GM08714 (cell line): ENCODE data around the gene U2AF1L4.

Source experiments
- H3K4me3 ChIP-seq: fragments of 200-500 bp; sonication (Bioruptor generic); 2 replicates; pipeline ENCODE4 v1.5.1; 2014; ENCODE audit warnings: mild to moderate bottlenecking, low read length, inconsistent platforms
- ZNF274 ChIP-seq: IDR thresholded peaks from 2 replicates; pipeline ENCODE4 v1.6.1; 2012; ENCODE audit warnings: mild to moderate bottlenecking, low read depth, low read length

U2AF1L4 gene

DNA sequence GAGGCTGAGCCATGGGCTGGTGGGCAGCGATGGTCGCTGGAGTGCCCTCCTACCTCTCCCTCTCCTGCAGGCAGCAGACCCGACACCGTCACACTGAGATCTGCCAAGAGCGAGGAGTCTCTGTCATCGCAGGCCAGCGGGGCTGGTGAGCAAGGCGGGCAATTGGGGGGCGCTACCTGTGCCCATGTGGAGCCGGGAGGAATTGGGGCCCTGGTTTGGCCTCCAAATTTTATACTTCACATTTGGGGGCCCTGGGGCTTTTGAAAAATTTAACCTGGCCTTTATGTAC, 40.1 kb upstream of the U2AF1L4 start:
- no peak overlapping the region for H3K4me3 ChIP-seq
- TF ChIP-seq ZNF274 = no peak

DNA sequence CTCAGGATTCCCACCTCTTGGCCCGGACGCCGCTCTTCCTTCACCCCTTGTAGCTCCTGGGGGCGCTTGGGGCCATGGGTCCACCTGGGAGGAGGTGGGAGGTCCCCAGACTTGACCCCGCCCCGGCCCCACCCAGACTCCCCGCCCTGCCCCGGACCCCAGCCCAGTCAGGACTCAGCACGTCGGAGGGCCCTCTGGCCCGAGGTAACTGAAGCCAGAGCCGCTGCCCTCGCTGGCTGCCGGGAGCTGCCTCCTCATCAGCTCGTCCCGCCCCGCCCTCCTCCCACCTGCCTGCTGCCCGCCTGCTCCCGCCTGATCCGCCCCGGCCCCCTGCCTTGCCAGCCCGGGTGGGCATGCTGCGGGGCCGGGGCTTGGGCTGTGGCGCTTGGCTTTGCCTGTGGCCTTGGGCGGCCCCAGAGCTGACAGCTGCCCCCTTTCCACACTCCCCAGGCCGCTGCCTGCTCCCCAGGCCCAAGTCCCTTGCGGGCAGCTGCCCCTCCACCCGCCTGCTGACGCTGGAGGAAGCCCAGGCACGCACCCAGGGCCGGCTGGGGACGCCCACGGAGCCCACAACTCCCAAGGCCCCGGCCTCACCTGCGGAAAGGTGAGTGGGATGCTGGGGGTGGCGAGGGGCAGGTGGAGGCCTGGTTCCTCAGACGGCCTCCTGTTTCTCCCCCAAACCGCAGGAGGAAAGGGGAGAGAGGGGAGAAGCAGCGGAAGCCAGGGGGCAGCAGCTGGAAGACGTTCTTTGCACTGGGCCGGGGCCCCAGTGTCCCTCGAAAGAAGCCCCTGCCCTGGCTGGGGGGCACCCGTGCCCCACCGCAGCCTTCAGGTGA, 39.5 kb upstream of the U2AF1L4 start:
- H3K4me3 ChIP-seq = no peak overlapping the region
- TF ChIP-seq ZNF274 = no peak

DNA sequence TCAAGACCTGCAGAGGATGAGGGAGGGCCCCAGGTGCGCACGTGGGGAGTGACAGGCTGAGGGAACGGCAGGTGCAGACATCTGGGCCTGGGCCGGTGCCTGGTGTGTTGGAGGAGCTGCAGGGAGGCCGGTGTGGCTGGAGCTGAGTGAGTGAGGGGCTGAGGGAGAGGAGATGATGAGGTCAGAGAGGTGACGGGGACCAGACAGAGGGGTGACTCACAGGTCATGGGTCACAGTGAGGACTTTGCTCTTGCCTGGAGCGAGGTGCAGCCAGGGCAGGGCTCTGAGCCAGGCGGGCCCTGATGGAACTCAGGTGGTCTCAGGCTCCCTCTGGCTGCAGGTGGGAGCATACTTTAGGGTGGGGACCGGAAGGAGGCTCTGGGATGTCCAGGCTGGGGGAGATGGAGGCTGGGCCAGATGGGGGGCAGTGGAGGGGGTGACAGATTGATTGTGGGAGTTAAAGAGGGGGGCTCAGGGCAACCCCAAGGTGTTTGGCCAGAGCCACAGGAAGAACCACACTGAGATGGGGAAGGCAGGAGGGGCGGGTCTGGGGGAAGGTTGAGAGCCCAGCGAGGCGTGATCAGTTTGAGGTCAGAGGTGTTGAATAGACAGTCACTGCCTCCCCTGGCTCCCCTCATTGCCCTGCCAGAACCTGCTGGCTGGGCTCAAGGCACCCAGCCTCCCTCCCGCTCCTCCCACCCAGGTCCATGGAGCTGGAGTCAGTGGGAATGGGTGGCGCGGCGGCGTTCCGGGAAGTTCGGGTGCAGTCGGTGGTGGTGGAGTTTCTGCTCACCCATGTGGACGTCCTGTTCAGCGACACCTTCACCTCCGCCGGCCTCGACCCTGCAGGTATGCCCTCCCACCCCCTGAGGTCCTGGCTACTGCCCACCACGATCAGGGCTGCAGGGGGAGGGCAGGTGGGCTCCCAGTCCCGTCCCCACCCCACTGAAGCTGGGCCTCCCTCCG, 38.5 kb upstream of the U2AF1L4 start:
- H3K4me3 ChIP-seq = no peak overlapping the region
- TF ChIP-seq ZNF274 = no peak

DNA sequence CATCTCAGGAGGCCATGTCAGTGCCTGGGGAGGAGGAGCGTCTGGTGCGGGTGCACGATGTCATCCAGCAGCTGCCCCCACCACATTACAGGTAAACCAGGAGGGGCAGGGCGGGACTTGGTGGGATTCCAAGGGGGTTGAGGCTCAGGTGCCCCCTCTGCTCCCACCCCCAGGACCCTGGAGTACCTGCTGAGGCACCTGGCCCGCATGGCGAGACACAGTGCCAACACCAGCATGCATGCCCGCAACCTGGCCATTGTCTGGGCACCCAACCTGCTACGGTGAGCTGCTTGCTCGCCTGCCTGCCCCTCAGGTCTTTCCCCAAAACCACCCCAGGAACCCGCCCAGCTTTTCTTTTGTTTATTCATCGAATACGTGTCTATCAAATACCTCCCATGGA, 37.4 kb upstream of the U2AF1L4 start:
- TF ChIP-seq ZNF274 = no peak
- H3K4me3 ChIP-seq = no peak overlapping the region

DNA sequence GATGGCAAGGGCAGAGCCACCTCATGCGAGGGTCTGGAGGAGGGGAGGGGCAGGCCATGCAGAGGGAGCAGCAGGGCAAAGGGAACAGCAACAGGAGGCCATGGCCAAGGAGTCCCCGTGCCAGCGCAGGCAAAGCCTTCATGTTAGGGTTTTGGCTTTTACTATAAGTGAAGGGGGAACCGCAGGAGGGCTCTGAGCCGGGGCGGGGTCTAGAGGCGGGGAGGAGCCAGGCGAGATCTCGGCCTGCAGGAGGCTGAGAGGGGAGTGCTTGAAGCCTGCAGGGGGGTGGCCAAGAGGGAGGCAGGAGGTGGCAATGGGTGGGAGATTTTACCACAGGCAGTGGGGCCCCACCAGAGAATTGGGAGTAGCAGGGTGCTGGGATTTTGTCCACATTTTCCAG, 36.4 kb upstream of the U2AF1L4 start:
- TF ChIP-seq ZNF274 = no peak
- H3K4me3 ChIP-seq = no peak overlapping the region

DNA sequence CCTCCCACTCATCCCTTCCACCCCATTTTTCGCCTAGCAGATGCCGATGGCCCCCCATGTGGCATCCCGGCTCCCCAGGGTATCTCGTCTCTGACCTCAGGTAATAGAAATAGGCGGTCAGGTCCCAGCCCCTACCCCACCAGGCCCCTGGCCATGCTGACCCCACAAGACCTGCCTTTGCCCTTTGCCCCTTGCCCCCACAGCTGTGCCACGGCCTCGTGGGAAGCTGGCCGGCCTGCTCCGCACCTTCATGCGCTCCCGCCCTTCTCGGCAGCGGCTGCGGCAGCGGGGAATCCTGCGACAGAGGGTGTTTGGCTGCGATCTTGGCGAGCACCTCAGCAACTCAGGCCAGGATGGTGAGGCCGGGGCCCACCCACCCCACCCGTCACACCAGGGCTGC, 35.5 kb upstream of the U2AF1L4 start:
- H3K4me3 ChIP-seq = no peak overlapping the region
- TF ChIP-seq ZNF274 = no peak

DNA sequence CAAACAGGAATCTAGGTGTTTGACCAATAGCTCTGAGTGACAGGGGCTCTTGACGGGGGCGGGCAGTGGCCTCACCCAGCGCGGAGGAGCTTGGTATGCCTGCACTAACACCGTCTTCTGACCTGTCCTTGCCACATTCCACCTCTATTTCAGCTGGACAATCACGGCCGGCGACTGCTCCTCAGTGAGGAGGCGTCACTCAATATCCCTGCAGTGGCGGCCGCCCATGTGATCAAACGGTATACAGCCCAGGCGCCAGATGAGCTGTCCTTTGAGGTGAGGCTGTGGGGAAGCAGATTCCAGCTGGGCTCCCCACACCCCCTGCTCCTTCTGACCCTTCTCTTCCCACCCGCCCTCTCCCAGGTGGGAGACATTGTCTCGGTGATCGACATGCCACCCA, 34.8 kb upstream of the U2AF1L4 start:
- no peak overlapping the region for H3K4me3 ChIP-seq
- no peak for TF ChIP-seq ZNF274

DNA sequence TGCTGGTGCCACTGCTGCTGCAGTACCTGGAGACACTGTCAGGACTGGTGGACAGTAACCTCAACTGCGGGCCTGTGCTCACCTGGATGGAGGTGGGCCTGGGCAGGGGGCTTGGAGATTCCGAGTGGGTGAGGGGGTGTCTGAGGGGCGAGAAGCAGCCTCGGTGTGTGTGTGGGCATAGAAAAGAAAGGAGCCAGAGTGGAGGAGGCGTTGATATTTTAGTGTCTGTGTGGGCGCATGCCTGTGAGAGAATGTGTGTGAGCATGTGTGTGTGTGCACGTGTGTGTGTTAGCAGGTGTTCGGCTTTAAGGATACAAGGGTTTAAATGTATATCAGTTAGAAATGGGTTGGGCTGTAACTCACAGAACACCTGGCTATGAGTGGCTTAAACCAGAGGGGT, 33.8 kb upstream of the U2AF1L4 start:
- no peak for TF ChIP-seq ZNF274
- no peak overlapping the region for H3K4me3 ChIP-seq

DNA sequence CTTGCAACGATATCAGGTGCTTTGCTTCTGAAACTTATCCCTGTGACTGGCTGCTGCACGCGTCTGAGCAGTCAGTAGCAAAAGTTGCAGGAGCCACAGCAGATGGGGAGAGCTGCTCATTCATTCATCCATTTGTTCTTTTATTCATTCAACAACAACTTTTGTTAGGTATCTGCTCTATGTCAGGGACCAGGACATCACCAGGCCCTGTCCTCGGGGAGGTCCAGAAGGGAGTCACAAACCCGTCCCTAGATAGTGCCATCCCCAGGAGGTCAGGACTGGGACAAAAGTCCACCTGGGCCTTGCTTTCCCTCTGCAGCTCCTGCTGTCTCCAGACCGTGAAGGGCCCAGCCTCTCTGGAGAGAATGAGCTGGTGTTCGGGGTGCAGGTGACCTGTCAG, 32.7 kb upstream of the U2AF1L4 start:
- H3K4me3 ChIP-seq = no peak overlapping the region
- no peak for TF ChIP-seq ZNF274

DNA sequence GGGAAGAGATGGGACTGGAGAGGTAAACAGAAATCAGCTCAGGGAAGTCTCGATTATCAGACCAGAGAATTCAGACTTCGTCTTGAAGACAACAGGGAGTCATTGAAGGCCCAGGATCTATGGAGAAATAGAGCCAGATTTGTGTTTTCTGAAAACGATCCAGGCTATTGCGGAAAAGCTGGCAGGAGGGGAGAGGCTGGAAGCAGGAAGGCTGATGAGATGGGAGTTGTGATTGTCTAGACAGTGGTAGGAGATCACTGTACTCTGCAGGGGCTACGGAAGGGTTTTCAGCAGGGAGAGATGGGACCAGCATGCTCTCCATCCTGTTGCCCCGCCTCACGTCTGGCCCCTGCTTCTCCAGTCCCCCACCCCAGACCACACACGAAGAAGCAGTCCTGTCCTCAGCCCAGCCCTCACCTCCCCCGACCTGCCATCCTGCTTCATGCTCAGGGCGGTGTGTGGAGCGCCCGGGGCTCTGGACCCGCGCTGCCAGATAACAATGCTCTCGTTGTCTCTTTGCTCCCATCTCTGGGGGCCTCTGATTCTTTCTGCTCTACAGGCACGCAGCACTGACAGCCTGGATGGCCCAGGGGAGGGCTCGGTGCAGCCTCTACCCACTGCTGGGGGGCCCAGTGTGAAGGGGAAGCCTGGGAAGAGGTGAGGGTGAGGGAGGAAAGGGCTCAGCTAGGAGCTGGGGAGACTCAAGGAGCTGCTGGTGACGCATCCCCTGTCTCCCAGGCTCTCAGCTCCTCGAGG, 32.0 kb upstream of the U2AF1L4 start:
- no peak overlapping the region for H3K4me3 ChIP-seq
- TF ChIP-seq ZNF274 = no peak

DNA sequence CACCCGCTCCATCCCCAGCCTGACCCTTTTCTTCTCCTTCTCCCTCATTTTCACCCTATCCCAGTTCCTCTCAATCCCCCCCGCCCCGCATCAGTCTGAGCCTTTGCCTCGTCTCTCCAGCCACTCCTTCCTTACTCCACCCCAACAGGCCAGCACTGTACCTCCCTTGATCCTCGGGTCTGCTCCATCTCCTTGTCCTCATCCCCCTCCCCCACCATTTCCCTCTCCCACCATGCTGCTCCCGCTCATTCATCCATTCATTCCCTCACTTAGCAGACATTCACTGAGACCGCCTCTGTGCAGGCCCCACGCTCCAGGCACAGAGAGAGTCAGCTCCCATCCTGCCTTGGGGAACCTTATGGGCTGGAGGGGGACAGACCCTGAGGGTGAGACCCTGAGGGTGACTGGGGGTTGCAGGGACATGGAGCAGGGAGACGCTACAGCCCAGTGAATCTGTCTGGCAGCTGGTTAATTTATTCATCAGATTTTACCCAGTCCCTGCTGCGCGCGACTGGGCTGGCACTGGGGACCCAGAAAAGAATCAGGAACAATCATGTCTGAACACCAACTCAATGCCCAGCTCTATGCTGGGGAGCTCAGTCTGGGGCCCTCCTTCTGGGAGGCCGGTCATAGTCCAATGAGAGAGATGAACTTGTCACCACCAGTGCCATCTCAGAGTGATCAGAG, 31.0 kb upstream of the U2AF1L4 start:
- TF ChIP-seq ZNF274 = no peak
- peak overlapping the region; percentile 83 for H3K4me3 ChIP-seq

DNA sequence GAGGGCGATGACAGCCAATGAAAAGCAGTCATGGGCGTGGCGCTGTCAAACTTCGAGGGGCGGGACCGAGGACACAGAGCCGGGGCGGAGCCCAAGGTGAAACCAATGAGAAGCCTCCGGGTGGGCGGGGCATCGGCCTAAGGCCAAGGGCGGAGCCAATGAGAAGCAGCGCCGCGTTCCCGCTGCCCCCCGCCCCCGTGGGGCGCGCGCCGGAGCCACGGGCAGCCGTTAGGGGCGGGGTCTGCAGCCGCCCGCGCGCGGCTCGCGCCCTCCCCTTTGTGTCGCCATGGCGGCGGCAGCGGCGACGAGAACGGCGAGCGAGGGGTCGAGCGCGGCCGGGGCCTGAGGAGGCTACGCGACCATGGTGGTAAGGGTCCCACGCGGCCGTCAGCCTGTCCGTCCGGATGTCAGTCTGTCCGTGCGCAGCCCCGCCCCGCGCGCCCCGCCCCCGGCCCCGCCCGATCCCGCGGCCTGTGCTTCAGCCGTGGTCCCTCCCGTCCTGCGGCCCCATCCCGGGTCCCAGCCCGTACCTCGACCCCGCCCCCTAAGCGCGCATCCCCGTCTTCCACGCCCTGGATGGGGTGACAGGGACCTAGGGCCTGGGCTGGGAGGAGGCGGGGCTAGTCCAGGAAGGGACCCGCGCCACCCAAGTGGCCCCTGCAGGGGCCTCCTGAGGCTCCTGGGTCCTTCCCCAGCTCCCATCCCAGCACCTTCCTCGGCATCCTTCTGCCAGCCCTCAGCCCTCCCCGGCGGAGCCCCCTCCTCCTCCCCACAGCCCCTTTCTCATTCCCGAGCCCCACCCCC, 30.3 kb upstream of the U2AF1L4 start, which contains the start of gene ARHGAP33:
TSS of gene ARHGAP33 (plus strand) at position 267 of the 804 bp plus-strand sequence. CDS start at position 362, 95 bp downstream.
- TF ChIP-seq ZNF274 = no peak
- H3K4me3 ChIP-seq = peak within 1 kb of the TSS; percentile 83

DNA sequence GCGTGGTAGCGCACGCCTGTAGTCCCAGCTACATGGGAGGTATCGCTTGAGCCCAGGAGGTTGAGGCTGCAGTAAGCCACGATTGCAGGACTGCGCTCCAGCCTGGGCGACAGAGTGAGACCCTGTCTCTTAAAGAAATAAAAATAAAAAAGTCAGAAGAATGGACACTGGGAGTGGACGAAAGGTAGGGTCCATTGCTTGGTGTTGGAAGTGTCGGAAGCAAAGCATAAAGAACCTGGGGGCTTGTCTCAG, 29.8 kb upstream of the U2AF1L4 start:
- H3K4me3 ChIP-seq = peak overlapping the region; percentile 55; the same call in 1 of the 2 replicates

More for the DNA sequence above, 29.8 kb upstream of the U2AF1L4 start:
- TF ChIP-seq ZNF274 = no peak
